ENCODE measurements around the gene POFUT2.

DNA sequence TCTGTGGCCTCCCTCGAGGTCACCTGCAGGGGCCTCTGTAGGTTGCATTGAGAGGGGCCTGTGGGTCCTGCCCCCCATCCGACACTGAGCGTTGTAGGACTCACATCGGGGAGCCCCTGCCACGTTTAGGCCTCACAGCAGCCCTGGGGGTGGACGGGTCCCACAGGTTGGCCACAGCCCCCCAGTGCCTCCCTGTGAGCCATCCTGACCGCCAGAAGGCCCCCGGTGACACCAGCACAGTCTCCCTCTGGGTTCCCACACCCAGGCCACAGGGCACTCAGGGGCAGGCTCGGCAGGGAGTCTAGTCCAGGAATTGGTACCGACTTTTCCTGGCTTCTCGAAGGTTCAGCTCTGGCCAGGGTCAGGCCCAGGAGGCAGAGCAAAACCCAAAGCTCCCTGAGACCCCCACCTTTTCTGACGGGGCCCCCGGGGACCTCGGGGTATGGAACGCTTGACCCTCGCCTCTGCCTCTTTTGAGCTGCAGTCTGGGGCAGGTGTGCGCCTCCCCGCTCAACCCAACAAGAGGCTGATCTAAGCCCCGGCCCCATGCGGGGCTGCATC lies 13.9 kb upstream of the POFUT2 start:
- TF ChIP-seq CTCF (IDR thresholded peaks at IDR 0.05), result no peak
- TF ChIP-seq POLR2A (IDR thresholded peaks at IDR 0.05), result no peak

All from adrenal gland (tissue), 5 donors.